Esophagus (tissue), 2 donors: ENCODE measurements around the gene TFCP2. TPM values are rescaled to one million over a fixed set of nuclear protein-coding genes. Genes with fewer than 3 reads are reported as not detected.

ENCODE experiments used
- H3K27ac ChIP-seq, 2 donors: one replicate each; pipeline ENCODE4 v1.5.1; 2013; ENCODE audit warnings: low read depth in 2 of 2, mild to moderate bottlenecking in 2 of 2, inconsistent platforms in 1 of 2, low read length in 1 of 2, moderate library complexity in 1 of 2
- H3K27me3 ChIP-seq, 2 donors: one replicate each; pipeline ENCODE4 v1.6.1; 2013; ENCODE audit warnings: low read length in 2 of 2, control low read depth in 1 of 2, mild to moderate bottlenecking in 1 of 2; ENCODE audit not compliant: insufficient read depth in 2 of 2, control insufficient read depth in 1 of 2
- H3K36me3 ChIP-seq, 2 donors: one replicate each; pipeline ENCODE4 v1.6.1; 2013; ENCODE audit warnings: low read length in 1 of 2; ENCODE audit not compliant: control insufficient read depth in 2 of 2, insufficient read depth in 2 of 2
- H3K4me1 ChIP-seq, 2 donors: one replicate each; pipeline ENCODE4 v1.6.1; 2013; ENCODE audit warnings: low read length in 1 of 2; ENCODE audit not compliant: control insufficient read depth in 2 of 2, insufficient read depth in 2 of 2
- H3K4me3 ChIP-seq, 2 donors: one replicate each; pipeline ENCODE4 v1.5.1; 2013; ENCODE audit warnings: low read length in 2 of 2, mild to moderate bottlenecking in 2 of 2, low read depth in 1 of 2, moderate library complexity in 1 of 2
- H3K9me3 ChIP-seq, 2 donors: one replicate each; pipeline ENCODE4 v1.6.1; 2013; ENCODE audit warnings: mild to moderate bottlenecking in 2 of 2, low read depth in 1 of 2, low read length in 1 of 2, moderate library complexity in 1 of 2; ENCODE audit not compliant: control insufficient read depth in 2 of 2, insufficient read depth in 1 of 2
- WGBS, 2 donors: extraction: QIAGEN DNeasy Blood & Tissue Kit; methylation state at CpG; one replicate each; pipeline ENCODE4 v1.1.7; 2013; 5-methylcytosine and 5-hydroxymethylcytosine counted together
- polyA plus RNA-seq, 2 donors: library from polyadenylated mRNA; stranded (reverse); fragments of 200-250 nt; gene quantifications; one replicate each; pipeline ENCODE4 v1.2.3, GENCODE V29; 2013
- donor health status: healthy with polysubstance abuse.
- donor health status: Bipolar disorder and iron deficiency.

TFCP2 gene
- polyA plus RNA-seq, 2 donors: 7.6 to 9.6 TPM

DNA sequence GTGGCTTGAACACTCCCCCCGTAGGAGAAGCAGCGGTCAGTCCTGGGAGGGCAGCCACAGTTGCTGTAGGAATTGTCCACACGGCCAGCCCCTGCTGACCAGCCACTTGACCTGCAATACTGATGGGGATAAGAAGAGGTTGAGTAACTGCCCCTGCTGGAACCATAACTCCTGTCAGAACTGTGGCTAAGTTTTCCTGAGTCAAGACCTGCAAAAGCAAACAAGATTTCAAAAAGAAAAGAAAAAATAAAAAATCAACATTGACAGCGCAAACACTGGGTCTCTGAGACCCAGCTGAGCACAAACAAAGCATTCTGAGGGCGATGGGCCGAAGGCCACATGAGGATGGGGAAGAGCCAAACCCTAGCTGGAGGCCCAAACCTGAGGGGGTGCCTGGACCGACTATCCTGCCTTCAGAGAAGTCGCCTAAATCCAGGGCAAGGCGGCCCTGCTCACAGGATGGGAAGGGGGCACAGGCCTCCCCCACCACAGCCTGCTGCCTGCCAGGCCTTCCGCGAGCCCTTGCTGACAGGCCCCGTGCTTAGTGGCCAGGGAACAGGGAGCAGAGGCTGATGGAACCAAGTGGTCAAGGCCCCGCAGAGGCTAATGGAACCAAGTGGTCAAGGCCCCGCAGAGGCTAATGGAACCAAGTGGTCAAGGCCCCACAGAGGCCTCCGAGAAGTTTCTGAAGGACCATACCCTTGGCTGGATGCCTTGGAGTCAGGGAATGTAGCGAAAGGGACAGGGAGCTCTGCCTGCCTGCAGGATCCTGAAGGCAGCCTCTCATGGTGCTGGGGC, 25.8 kb upstream of the TFCP2 start:
- Histone ChIP-seq H3K4me3 (no peak overlapping the region), H3K36me3 (peaks cover 0 to 10% of the 10 kb centered on the region in 2 donors), H3K27ac (no peak overlapping the region), H3K27me3 (no peaks in the 10 kb centered on the region), H3K4me1 (no peaks in the 10 kb centered on the region), H3K9me3 (no peaks in the 10 kb centered on the region)
- 84 to 86% methylated on average over 16 of the region's 16 CpGs for WGBS, 2 donors

DNA sequence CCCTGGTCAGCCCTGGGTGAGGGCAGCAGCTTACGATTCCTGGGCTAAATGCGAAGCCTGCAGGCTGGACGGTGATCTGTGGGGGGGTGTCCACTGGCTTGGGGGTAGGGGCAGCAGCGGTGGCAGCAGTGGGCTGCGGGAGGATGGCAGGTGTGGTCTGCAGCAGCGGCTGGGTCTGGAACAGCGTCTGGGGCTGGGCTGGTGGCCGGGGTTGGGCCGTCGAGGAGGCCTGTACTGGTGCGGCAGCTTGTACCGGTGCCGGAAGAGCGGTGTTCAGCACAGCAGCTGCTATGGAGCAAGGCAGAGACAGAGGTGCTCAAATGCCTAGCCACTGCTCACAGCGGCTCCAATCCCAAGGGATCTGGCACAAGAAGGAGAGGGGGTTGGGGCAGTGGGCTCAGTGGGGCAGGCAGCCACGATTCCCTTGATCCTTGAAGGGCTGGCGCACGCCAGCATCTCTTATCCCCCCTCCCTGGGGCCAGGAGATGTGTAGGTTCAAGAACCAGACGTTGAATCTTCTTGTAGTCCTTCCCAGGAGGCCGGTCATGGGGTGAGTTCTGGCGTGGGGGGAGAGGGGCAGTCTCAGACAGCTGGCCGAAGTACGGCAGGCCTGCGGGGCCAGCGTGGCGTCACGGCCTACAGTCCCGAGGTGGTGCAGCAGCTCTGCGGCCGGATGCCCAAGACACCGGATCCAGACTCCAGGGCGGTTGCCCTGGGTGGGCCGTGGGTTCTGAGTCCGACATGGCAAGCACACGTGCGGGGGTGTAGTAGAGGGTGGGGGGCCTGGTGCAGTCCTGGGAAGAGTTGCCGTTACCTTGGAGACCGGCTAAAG, 25.0 kb upstream of the TFCP2 start:
- no peak overlapping the region for H3K4me3 ChIP-seq
- H3K4me1 ChIP-seq: no peaks in the 10 kb centered on the region
- no peaks in the 10 kb centered on the region for H3K27me3 ChIP-seq
- H3K36me3 ChIP-seq: peaks cover 0 to 7% of the 10 kb centered on the region in 2 donors
- WGBS, 2 donors: 92 to 93% methylated on average over 38 of the region's 38 CpGs
- no peaks in the 10 kb centered on the region for H3K9me3 ChIP-seq
- H3K27ac ChIP-seq: no peak overlapping the region

DNA sequence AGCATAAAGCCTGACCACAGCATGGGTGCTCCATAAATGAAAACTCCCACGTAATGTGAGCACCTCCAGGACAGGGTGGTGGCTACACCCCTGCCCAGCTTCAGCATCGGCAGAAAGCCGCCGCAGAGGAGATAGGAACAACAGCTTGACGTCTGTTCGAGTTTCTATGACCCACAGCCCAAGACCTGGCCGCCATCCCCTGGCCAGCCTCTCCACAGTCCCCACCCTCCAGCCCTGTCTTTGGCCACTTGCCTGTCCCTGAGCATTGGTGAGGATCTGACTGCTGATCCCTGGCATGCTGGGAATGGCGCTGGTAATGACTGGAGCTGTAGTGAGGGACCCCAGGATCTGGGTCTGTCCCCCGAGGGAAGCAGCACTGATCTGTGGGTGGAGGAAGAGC, 23.6 kb upstream of the TFCP2 start:
- H3K9me3 ChIP-seq: no peaks in the 10 kb centered on the region
- no peak overlapping the region for H3K4me3 ChIP-seq
- no peaks in the 10 kb centered on the region for H3K27me3 ChIP-seq
- 92 to 94% methylated on average over 9 of the region's 9 CpGs for WGBS, 2 donors
- no peak overlapping the region for H3K27ac ChIP-seq
- H3K36me3 ChIP-seq: peaks cover 0 to 7% of the 10 kb centered on the region in 2 donors
- H3K4me1 ChIP-seq: no peaks in the 10 kb centered on the region

DNA sequence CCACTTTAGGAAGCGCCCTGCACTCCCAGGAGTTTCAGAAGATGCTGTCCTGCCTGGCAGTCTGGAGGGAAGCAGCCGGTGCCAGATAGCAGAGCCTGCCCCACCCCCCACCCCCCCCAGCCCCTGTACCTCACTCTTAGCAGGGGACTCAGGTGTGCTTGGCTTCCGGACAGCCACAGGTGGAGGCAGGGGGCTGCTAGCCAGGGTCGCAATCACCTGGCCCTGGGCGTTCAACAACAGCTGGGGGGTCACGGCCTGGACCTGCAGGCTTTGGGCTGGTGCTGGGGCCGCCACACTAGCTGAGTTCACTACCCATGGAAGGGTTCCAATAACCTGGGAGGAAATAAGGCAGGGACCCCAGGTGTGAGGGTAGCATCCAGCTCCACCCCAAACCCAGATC, 22.9 kb upstream of the TFCP2 start:
- Histone ChIP-seq H3K27me3 (no peaks in the 10 kb centered on the region), H3K27ac (no peak overlapping the region), H3K4me1 (peaks cover 0 to under 1% of the 10 kb centered on the region in 2 donors), H3K9me3 (no peaks in the 10 kb centered on the region), H3K36me3 (peaks cover 0 to 7% of the 10 kb centered on the region in 2 donors), H3K4me3 (no peak overlapping the region)
- WGBS, 2 donors: 90 to 95% methylated on average over 7 of the region's 7 CpGs

DNA sequence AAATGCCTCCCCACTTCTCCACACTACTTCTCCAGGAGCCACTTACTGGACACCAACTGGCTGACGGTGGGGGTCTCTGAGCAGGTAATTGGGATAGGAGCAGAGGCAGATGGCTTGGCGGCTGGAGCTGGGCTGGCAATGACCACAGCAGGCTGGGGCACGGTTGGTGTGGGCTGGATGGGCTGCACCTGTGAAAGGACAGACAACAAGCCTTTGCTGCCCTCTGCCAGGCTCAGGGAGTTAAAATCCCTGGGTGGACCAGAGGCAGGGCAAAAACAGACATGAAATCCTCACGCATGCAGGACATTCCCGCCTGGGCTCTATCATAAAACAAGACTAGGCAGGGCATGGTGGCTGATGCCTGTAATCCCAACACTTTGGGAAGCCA, 19.3 kb upstream of the TFCP2 start:
- peaks cover 2 to 5% of the 10 kb centered on the region in 2 donors for H3K36me3 ChIP-seq
- H3K9me3 ChIP-seq: no peaks in the 10 kb centered on the region
- H3K27ac ChIP-seq: no peak overlapping the region
- H3K4me1 ChIP-seq: peaks cover 0 to 2% of the 10 kb centered on the region in 2 donors
- H3K4me3 ChIP-seq: no peak overlapping the region
- no peaks in the 10 kb centered on the region for H3K27me3 ChIP-seq
- 88 to 95% methylated on average over 5 of the region's 5 CpGs for WGBS, 2 donors

DNA sequence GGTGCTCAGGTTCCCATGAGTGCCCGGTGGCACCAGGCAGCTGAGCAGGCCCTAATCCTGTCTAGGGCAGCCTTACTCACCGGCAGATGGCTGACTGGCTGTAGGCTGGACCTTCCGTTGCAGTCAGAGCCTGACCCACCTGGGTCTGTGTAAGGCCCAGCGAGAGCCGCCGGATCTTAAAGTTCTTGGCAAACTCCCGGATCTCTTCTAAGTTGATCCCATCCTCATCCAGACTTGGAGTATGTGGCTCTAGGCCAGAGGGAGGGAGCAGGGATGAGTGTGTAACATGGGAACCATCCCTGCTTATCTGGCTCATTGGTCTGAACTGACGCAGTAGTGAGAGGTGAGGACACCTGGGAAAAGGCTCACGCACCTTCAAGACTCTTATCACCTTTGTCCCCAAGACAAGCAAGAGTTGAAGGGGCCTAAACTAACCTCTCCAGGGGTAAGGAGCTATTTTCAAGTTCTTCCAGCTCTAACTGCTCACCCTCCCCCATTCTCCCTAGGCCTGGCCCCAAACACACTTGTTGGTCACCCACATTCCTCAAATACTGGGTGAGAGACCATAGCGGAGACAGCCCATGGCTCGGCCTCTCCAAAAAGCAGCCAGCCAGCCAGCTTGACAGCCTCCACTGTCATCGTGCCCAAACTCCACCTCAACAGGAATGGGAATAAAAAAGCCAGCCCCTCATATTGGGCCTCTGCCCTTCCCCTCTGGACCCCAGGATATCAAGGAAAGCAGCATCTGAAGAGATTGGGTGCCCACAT, 18.8 kb upstream of the TFCP2 start:
- Histone ChIP-seq H3K36me3 (peaks cover 2 to 5% of the 10 kb centered on the region in 2 donors), H3K9me3 (no peaks in the 10 kb centered on the region), H3K27ac (no peak overlapping the region), H3K4me3 (no peak overlapping the region), H3K4me1 (peaks cover 0 to 2% of the 10 kb centered on the region in 2 donors), H3K27me3 (no peaks in the 10 kb centered on the region)
- 90 to 91% methylated on average over 12 of the region's 12 CpGs for WGBS, 2 donors

DNA sequence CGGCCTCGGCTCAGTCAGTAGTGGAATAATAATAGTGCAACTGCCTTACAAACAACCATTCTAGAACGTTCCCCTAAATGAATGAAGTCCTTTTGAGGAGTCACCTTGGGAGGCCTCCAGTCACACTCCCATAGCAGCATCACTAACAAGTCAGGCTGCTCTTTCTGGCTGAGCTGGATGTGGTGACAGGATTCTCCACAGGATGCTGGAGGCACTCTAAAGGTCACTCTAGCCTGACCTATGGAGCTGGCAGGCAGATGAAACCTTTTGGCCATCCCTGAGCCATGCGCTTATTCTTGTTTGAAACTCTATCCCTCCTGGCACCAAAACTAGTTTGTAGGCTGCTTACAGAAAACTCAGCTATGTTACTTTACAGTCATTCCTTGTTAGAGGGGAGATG, 17.9 kb upstream of the TFCP2 start:
- peaks cover 2 to 5% of the 10 kb centered on the region in 2 donors for H3K36me3 ChIP-seq
- H3K9me3 ChIP-seq: no peaks in the 10 kb centered on the region
- H3K4me3 ChIP-seq: no peak overlapping the region
- WGBS, 2 donors: 90 to 94% methylated on average over 4 of the region's 4 CpGs
- H3K27me3 ChIP-seq: no peaks in the 10 kb centered on the region
- no peak overlapping the region for H3K27ac ChIP-seq
- H3K4me1 ChIP-seq: peaks cover 0 to 2% of the 10 kb centered on the region in 2 donors

DNA sequence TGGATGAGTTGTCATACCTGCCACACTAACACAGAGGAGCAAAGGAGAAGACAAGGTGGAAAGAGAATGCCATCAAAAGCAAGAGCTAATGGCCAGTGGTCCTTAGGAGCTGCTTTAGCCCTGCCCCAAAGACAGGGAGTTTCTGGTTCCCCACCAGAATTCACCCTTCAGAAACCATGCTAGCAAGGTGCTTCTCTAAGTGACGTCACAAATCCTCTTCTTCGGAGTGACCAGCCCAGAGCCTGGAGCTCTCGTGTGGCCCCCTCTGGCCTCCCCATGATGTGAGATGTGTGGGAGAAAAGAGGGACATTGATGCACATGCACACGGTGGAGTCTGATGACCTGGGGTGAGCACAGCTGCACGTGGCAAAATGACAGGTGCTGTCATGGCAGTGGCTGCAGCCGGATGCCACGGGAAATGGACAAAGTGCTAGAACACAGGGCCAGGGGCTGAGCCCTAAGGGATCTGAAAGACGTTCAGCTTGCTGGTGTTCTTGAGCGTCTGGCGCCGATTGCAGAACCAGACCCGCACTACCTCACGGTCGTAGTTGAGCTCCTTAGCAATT, 16.9 kb upstream of the TFCP2 start:
- WGBS, 2 donors: 91 to 93% methylated on average over 14 of the region's 14 CpGs

More for the DNA sequence above, 16.9 kb upstream of the TFCP2 start:
- peaks cover 2 to 5% of the 10 kb centered on the region in 2 donors for H3K36me3 ChIP-seq
- H3K9me3 ChIP-seq: no peaks in the 10 kb centered on the region
- peaks cover 0 to 2% of the 10 kb centered on the region in 2 donors for H3K4me1 ChIP-seq
- H3K27me3 ChIP-seq: no peaks in the 10 kb centered on the region
- H3K4me3 ChIP-seq: no peak overlapping the region
- H3K27ac ChIP-seq: no peak overlapping the region
